Activated naive CD8-positive, alpha-beta T cell treated with anti-CD3 and anti-CD28 coated beads, Interleukin-2, amount 10 ng/mL, durations not matched to agents 7 days and 5 days (primary cell): Measurements from ENCODE around the gene C2CD4D. TPM values are rescaled to one million over a fixed set of nuclear protein-coding genes. Genes with fewer than 3 reads are reported as not detected.
"Not testable (repeated sequence)": the region's sequence is repeated elsewhere in the genome, so short reads cannot be mapped to it uniquely, and the experiment has no call there.

Experiments used
- ATAC-seq: fragments of 150-1000 bp; cut with Tn5 transposase; one replicate; pipeline ENCODE4 v1.10.0; 2021; ENCODE audit warnings: low read depth, moderate library complexity
- POLR2A ChIA-PET: fragments of 350-600 bp; sonication (Branson Sonifier 250); formaldehyde crosslinking; loops from one replicate; lab custom pipeline; 2021; ENCODE audit warnings: antibody characterized with exemption; lab: Charles Lee
- DNase-seq: peaks from one replicate; pipeline ENCODE4 v3.0.0; 2021
- H3K27ac Mint-ChIP-seq: one replicate; pipeline ENCODE4 v1.8.0; 2022; ENCODE audit warnings: mild to moderate bottlenecking, mixed read lengths
- H3K27me3 Mint-ChIP-seq: one replicate; pipeline ENCODE4 v1.8.0; 2022; ENCODE audit warnings: mild to moderate bottlenecking, moderate library complexity, mixed read lengths
- H3K36me3 Mint-ChIP-seq: one replicate; pipeline ENCODE4 v1.8.0; 2021; ENCODE audit warnings: mild to moderate bottlenecking, mixed read lengths
- H3K4me1 Mint-ChIP-seq: one replicate; pipeline ENCODE4 v1.8.0; 2021; ENCODE audit warnings: mixed read lengths
- H3K4me3 Mint-ChIP-seq: one replicate; pipeline ENCODE4 v1.8.0; 2022; ENCODE audit warnings: mild to moderate bottlenecking, moderate library complexity, mixed read lengths
- H3K9me3 Mint-ChIP-seq: one replicate; pipeline ENCODE4 v1.8.0; 2021; ENCODE audit warnings: mixed read lengths
- total RNA-seq, 2 experiments: library from RNA; stranded (reverse); gene quantifications; one replicate each; pipeline ENCODE4 v1.2.3, GENCODE V29; 2021

The C2CD4D gene
- total RNA-seq, 2 experiments from 2014 or later = 0.17 TPM; not detected in 1

- no peak for ATAC-seq
- peaks cover 3% of the 10 kb centered on the region for H3K36me3 Mint-ChIP-seq
Measured at GRCh38 chr1:151868486-151868885, 28.9 kb upstream of the C2CD4D start.

GRCh38 chr1:151867765-151868411 is 28.3 kb upstream of the C2CD4D start:
- H3K9me3 Mint-ChIP-seq = no peaks in the 10 kb centered on the region
- POLR2A ChIA-PET = no interaction called here
- DNase-seq = no peak
- H3K36me3 Mint-ChIP-seq = no peaks in the 10 kb centered on the region
- H3K4me1 Mint-ChIP-seq = peaks cover 3% of the 10 kb centered on the region
- H3K27me3 Mint-ChIP-seq = peaks cover 3% of the 10 kb centered on the region
- H3K27ac Mint-ChIP-seq = no peak overlapping the region
- ATAC-seq = no peak
- H3K4me3 Mint-ChIP-seq = no peak overlapping the region

More at GRCh38 chr1:151868486-151868885, 28.9 kb upstream of the C2CD4D start:
- H3K9me3 Mint-ChIP-seq = no peaks in the 10 kb centered on the region
- H3K4me3 Mint-ChIP-seq = no peak overlapping the region
- peaks cover 3% of the 10 kb centered on the region for H3K4me1 Mint-ChIP-seq
- POLR2A ChIA-PET = no interaction called here
- H3K27me3 Mint-ChIP-seq = peaks cover under 1% of the 10 kb centered on the region
- H3K27ac Mint-ChIP-seq = no peak overlapping the region
- no peak for DNase-seq

- peaks cover 3% of the 10 kb centered on the region for H3K4me1 Mint-ChIP-seq
- DNase-seq = no peak
- no peak for ATAC-seq
- peaks cover 3% of the 10 kb centered on the region for H3K27me3 Mint-ChIP-seq
- POLR2A ChIA-PET = no interaction called here
- H3K4me3 Mint-ChIP-seq = no peak overlapping the region
- no peak overlapping the region for H3K27ac Mint-ChIP-seq
- no peaks in the 10 kb centered on the region for H3K9me3 Mint-ChIP-seq
- no peaks in the 10 kb centered on the region for H3K36me3 Mint-ChIP-seq
Measured at GRCh38 chr1:151867321-151867720, 27.7 kb upstream of the C2CD4D start.

- Mint-ChIP-seq H3K27ac (no peak overlapping the region), H3K4me1 (peaks cover 3% of the 10 kb centered on the region), H3K36me3 (no peaks in the 10 kb centered on the region), H3K9me3 (no peaks in the 10 kb centered on the region), H3K27me3 (peaks cover 3% of the 10 kb centered on the region), H3K4me3 (no peak overlapping the region)
- DNase-seq (no peak), ATAC-seq (no peak)
- POLR2A ChIA-PET = no interaction called here
Measured at GRCh38 chr1:151864411-151864810, 24.8 kb upstream of the C2CD4D start.

- no peaks in the 10 kb centered on the region for H3K4me1 Mint-ChIP-seq
- H3K27ac Mint-ChIP-seq = no peak overlapping the region
- ATAC-seq (no peak), DNase-seq (no peak)
- POLR2A ChIA-PET = no interaction called here
- no peaks in the 10 kb centered on the region for H3K9me3 Mint-ChIP-seq
- no peak overlapping the region for H3K4me3 Mint-ChIP-seq
- H3K27me3 Mint-ChIP-seq = peaks cover 3% of the 10 kb centered on the region
- H3K36me3 Mint-ChIP-seq = no peaks in the 10 kb centered on the region
Measured at GRCh38 chr1:151862604-151863003, 23.0 kb upstream of the C2CD4D start.

- peaks cover 1% of the 10 kb centered on the region for H3K4me1 Mint-ChIP-seq
- POLR2A ChIA-PET = no interaction called here
- no peak overlapping the region for H3K27ac Mint-ChIP-seq
- H3K36me3 Mint-ChIP-seq = no peaks in the 10 kb centered on the region
- peaks cover 3% of the 10 kb centered on the region for H3K27me3 Mint-ChIP-seq
- ATAC-seq (no peak), DNase-seq (no peak)
- H3K4me3 Mint-ChIP-seq = no peak overlapping the region
- H3K9me3 Mint-ChIP-seq = no peaks in the 10 kb centered on the region
Measured at GRCh38 chr1:151860504-151861187, 21.0 kb upstream of the C2CD4D start.

- Mint-ChIP-seq H3K4me3 (no peak overlapping the region), H3K36me3 (no peaks in the 10 kb centered on the region), H3K4me1 (peaks cover 1% of the 10 kb centered on the region), H3K27me3 (peaks cover 3% of the 10 kb centered on the region), H3K27ac (no peak overlapping the region), H3K9me3 (no peaks in the 10 kb centered on the region)
- POLR2A ChIA-PET = no interaction called here
- no peak for DNase-seq
- no peak for ATAC-seq
Measured at GRCh38 chr1:151859891-151860293, 20.3 kb upstream of the C2CD4D start.

GRCh38 chr1:151858886-151859665 is 19.5 kb upstream of the C2CD4D start:
- Mint-ChIP-seq H3K27me3 (peaks cover 3% of the 10 kb centered on the region), H3K4me1 (peaks cover 1% of the 10 kb centered on the region), H3K4me3 (no peak overlapping the region), H3K36me3 (no peaks in the 10 kb centered on the region), H3K27ac (no peak overlapping the region), H3K9me3 (no peaks in the 10 kb centered on the region)
- DNase-seq = no peak
- POLR2A ChIA-PET = no interaction called here
- ATAC-seq = no peak

GRCh38 chr1:151858030-151858746 is 18.6 kb upstream of the C2CD4D start:
- no peak overlapping the region for H3K4me3 Mint-ChIP-seq
- ATAC-seq (no peak), DNase-seq (no peak)
- no peaks in the 10 kb centered on the region for H3K9me3 Mint-ChIP-seq
- POLR2A ChIA-PET = no interaction called here
- peaks cover under 1% of the 10 kb centered on the region for H3K27me3 Mint-ChIP-seq
- H3K27ac Mint-ChIP-seq = no peak overlapping the region
- peaks cover 1% of the 10 kb centered on the region for H3K4me1 Mint-ChIP-seq
- no peaks in the 10 kb centered on the region for H3K36me3 Mint-ChIP-seq

GRCh38 chr1:151855933-151856332 is 16.3 kb upstream of the C2CD4D start:
- DNase-seq (no peak), ATAC-seq (no peak)
- POLR2A ChIA-PET = no interaction called here
- no peaks in the 10 kb centered on the region for H3K9me3 Mint-ChIP-seq
- no peaks in the 10 kb centered on the region for H3K36me3 Mint-ChIP-seq
- no peak overlapping the region for H3K4me3 Mint-ChIP-seq
- H3K27ac Mint-ChIP-seq = no peak overlapping the region
- H3K4me1 Mint-ChIP-seq = peaks cover 1% of the 10 kb centered on the region
- peaks cover 6% of the 10 kb centered on the region for H3K27me3 Mint-ChIP-seq

GRCh38 chr1:151855516-151855915 is 15.9 kb upstream of the C2CD4D start:
- DNase-seq, H3K4me1 Mint-ChIP-seq, H3K36me3 Mint-ChIP-seq, H3K9me3 Mint-ChIP-seq, H3K27ac Mint-ChIP-seq, H3K27me3 Mint-ChIP-seq, ATAC-seq, POLR2A ChIA-PET, H3K4me3 Mint-ChIP-seq: not testable (repeated sequence)

- no peaks in the 10 kb centered on the region for H3K9me3 Mint-ChIP-seq
- peaks cover 6% of the 10 kb centered on the region for H3K27me3 Mint-ChIP-seq
- no peak for DNase-seq
- no peak overlapping the region for H3K27ac Mint-ChIP-seq
- H3K36me3 Mint-ChIP-seq = no peaks in the 10 kb centered on the region
- POLR2A ChIA-PET = no interaction called here
- no peak for ATAC-seq
- peaks cover 1% of the 10 kb centered on the region for H3K4me1 Mint-ChIP-seq
- H3K4me3 Mint-ChIP-seq = no peak overlapping the region
Measured at GRCh38 chr1:151854658-151855057, 15.0 kb upstream of the C2CD4D start.

GRCh38 chr1:151853411-151853943 is 13.9 kb upstream of the C2CD4D start, which contains the start of gene THEM5:
Gene THEM5, minus strand, starts transcription at chr1:151853712. Its CDS starts 147 bp downstream, at chr1:151853565.
- POLR2A ChIA-PET = no interaction called here

More at GRCh38 chr1:151853411-151853943, 13.9 kb upstream of the C2CD4D start, which contains the start of gene THEM5:
- ATAC-seq (no peak), DNase-seq (no peak)
- Mint-ChIP-seq H3K36me3 (no peaks in the 10 kb centered on the region), H3K27me3 (peaks cover 6% of the 10 kb centered on the region), H3K27ac (no peak within 1 kb of the TSS), H3K4me1 (peaks cover 1% of the 10 kb centered on the region), H3K9me3 (no peaks in the 10 kb centered on the region), H3K4me3 (no peak within 1 kb of the TSS)
